ENCODE measurements around the gene SLC6A19.

GRCh38 chr5:1166370-1166769 lies 35.0 kb upstream of the SLC6A19 start:
- TF ChIP-seq CTCF (IDR thresholded peaks at IDR 0.05) (no peak), POLR2A (IDR thresholded peaks at IDR 0.05) (no peak)
